IMR-90 (cell line): Measurements from ENCODE around the gene KIF18B. TPM values are rescaled to one million over a fixed set of nuclear protein-coding genes. Genes with fewer than 3 reads are reported as not detected.
"Not testable (repeated sequence)": the region's sequence is repeated elsewhere in the genome, so short reads cannot be mapped to it uniquely, and the experiment has no call there.

Experiments
- ATAC-seq: fragments of 200-7000 bp; cut with Tn5 transposase; 2 replicates; pipeline ENCODE4 v1.9.1; 2020; ENCODE audit warnings: low read depth, mild to moderate bottlenecking, moderate library complexity
- BruUV-seq: library from RNA; stranded (reverse); fragments of 400-500 nt; replicated peaks from 2 replicates; lab custom pipeline; 2021; lab: Mats Ljungman, UMichigan
- CTCF ChIA-PET: fragments of 300-600 bp; formaldehyde crosslinking; extraction: SDS; loops from one replicate; lab custom pipeline; 2021; ENCODE audit warnings: antibody characterized with exemption; lab: Yijun Ruan, JAX
- POLR2A ChIA-PET: fragments of 300-600 bp; sonication (Branson Sonifier 250); formaldehyde crosslinking; loops from one replicate; lab custom pipeline; 2022; ENCODE audit warnings: antibody characterized with exemption; ENCODE audit not compliant: unreplicated experiment; lab: Charles Lee
- DNase-seq: peaks from one replicate; pipeline ENCODE4 v3.0.0; 2013
- H2AFZ ChIP-seq: replicated peaks from 2 replicates; pipeline ENCODE3; 2013; ENCODE audit warnings: low read length, mild to moderate bottlenecking; ENCODE audit not compliant: poor library complexity
- H2AK5ac ChIP-seq: 2 replicates; pipeline ENCODE4 v1.6.1; 2013; ENCODE audit warnings: low read depth, low read length, inconsistent platforms
- H2AK9ac ChIP-seq: replicated peaks from 2 replicates; pipeline ENCODE3; 2013; ENCODE audit warnings: mild to moderate bottlenecking, low read depth, low read length, moderate library complexity; ENCODE audit not compliant: poor library complexity
- H2BK120ac ChIP-seq: 2 replicates; pipeline ENCODE4 v1.6.1; 2013; ENCODE audit warnings: low read depth, low read length, inconsistent platforms
- H2BK15ac ChIP-seq: 3 replicates; pipeline ENCODE4 v1.6.1; 2013; ENCODE audit warnings: low read depth, low read length, inconsistent platforms
- H2BK20ac ChIP-seq: 2 replicates; pipeline ENCODE4 v1.6.1; 2013; ENCODE audit warnings: low read depth, mild to moderate bottlenecking, inconsistent platforms, low read length, moderate library complexity
- H2BK5ac ChIP-seq: 2 replicates; pipeline ENCODE4 v1.6.1; 2013; ENCODE audit warnings: mild to moderate bottlenecking, low read depth, low read length, inconsistent platforms; ENCODE audit not compliant: poor library complexity, severe bottlenecking
- H3K14ac ChIP-seq: replicated peaks from 2 replicates; pipeline ENCODE4 v1.6.1; 2013; ENCODE audit warnings: low read depth, low read length, inconsistent platforms
- H3K18ac ChIP-seq: 2 replicates; pipeline ENCODE4 v1.6.1; 2013; ENCODE audit warnings: low read depth, low read length, control low read depth
- H3K23ac ChIP-seq: 2 replicates; pipeline ENCODE4 v1.6.1; 2013; ENCODE audit warnings: low read depth, low read length, inconsistent platforms
- H3K27ac ChIP-seq: 2 replicates; pipeline ENCODE4 v1.5.1; 2013; ENCODE audit warnings: mild to moderate bottlenecking, control low read depth, low read length; ENCODE audit not compliant: insufficient read depth
- H3K27me3 ChIP-seq: 2 replicates; pipeline ENCODE4 v1.6.1; 2013; ENCODE audit warnings: low read length; ENCODE audit not compliant: control insufficient read depth, insufficient read depth
- H3K36me3 ChIP-seq: 2 replicates; pipeline ENCODE4 v1.6.1; 2013; ENCODE audit warnings: low read length, mixed read lengths; ENCODE audit not compliant: control insufficient read depth, insufficient read depth
- H3K4ac ChIP-seq: 2 replicates; pipeline ENCODE4 v1.6.1; 2013; ENCODE audit warnings: low read depth, low read length, inconsistent platforms
- H3K4me1 ChIP-seq: 2 replicates; pipeline ENCODE4 v1.6.1; 2013; ENCODE audit warnings: low read length, mixed read lengths; ENCODE audit not compliant: control insufficient read depth, insufficient read depth
- H3K4me2 ChIP-seq: 2 replicates; pipeline ENCODE4 v1.6.1; 2013; ENCODE audit warnings: low read depth, mild to moderate bottlenecking, control low read depth, low read length, moderate library complexity
- H3K4me3 ChIP-seq: 2 replicates; pipeline ENCODE4 v1.5.1; 2013; ENCODE audit warnings: low read depth, mild to moderate bottlenecking, control low read depth, low read length, moderate library complexity; ENCODE audit not compliant: insufficient read depth
- H3K56ac ChIP-seq: 2 replicates; pipeline ENCODE4 v1.6.1; 2013; ENCODE audit warnings: low read length, inconsistent platforms; ENCODE audit not compliant: insufficient read depth; ENCODE audit errors: extremely low read depth
- H3K79me1 ChIP-seq, 2 experiments: 2 replicates each; pipeline ENCODE4 v1.6.1; 2013; ENCODE audit warnings: low read length in 2 of 2, inconsistent platforms in 1 of 2, low read depth in 1 of 2
- H3K9ac ChIP-seq: 2 replicates; pipeline ENCODE4 v1.6.1; 2013; ENCODE audit warnings: low read depth, low read length, control low read depth
- H3K9me1 ChIP-seq: 2 replicates; pipeline ENCODE4 v1.6.1; 2013; ENCODE audit warnings: low read length, inconsistent platforms; ENCODE audit not compliant: insufficient read depth
- H3K9me3 ChIP-seq: 2 replicates; pipeline ENCODE4 v1.6.1; 2013; ENCODE audit warnings: low read length; ENCODE audit not compliant: control insufficient read depth, insufficient read depth
- H4K20me1 ChIP-seq: 2 replicates; pipeline ENCODE4 v1.6.1; 2013; ENCODE audit warnings: low read length, inconsistent platforms; ENCODE audit not compliant: insufficient read depth
- H4K5ac ChIP-seq: 2 replicates; pipeline ENCODE4 v1.6.1; 2013; ENCODE audit warnings: mild to moderate bottlenecking, low read depth, low read length, control low read depth
- H4K8ac ChIP-seq, 2 experiments: 2 replicates each; pipeline ENCODE4 v1.6.1; 2013; ENCODE audit warnings: low read depth in 2 of 2, low read length in 2 of 2, control low read depth in 1 of 2, inconsistent platforms in 1 of 2
- H4K91ac ChIP-seq: 2 replicates; pipeline ENCODE4 v1.6.1; 2013; ENCODE audit warnings: low read depth, low read length, inconsistent platforms; ENCODE audit not compliant: insufficient read depth
- WGBS, 2 experiments: methylation state at CpG; one replicate each; pipeline versions ENCODE4 v1.1.5 to v1.1.7; 2013; ENCODE audit warnings: missing lambda C conversion rate in 2 of 2; ENCODE audit not compliant: insufficient read length in 1 of 2; ENCODE audit errors: extremely low coverage in 2 of 2; 5-methylcytosine and 5-hydroxymethylcytosine counted together
- dilution Hi-C: fragments of 300-500 bp; cut with HindIII; formaldehyde crosslinking; loops from one replicate; pipeline ENCODE4 v1.14.3; 2018; ENCODE audit warnings: low sequenced_read_pairs; ENCODE audit not compliant: unreplicated experiment
- in situ Hi-C: fragments of 300-500 bp; cut with MboI; formaldehyde crosslinking; loops from 3 replicates; pipeline ENCODE4 v1.14.3; 2019; ENCODE audit warnings: low sequenced_read_pairs, inconsistent platforms, mixed read lengths
- intact Hi-C: fragments of 100-400 bp; cut with micrococcal nuclease; formaldehyde crosslinking; loops from 2 replicates; pipeline ENCODE4 v1.10.0; 2022
- polyA plus RNA-seq, 3 experiments: library from polyadenylated mRNA; depleted of rRNA; stranded (reverse); fragments of >200 nt; gene quantifications; 2 replicates each; pipeline ENCODE4 v1.2.3, GENCODE V29; 2012; ENCODE audit warnings: low replicate concordance in 1 of 3
- total RNA-seq: library from RNA; depleted of rRNA; stranded (reverse); fragments of >200 nt; gene quantifications from 2 replicates; pipeline ENCODE4 v1.2.3, GENCODE V29; 2012

Gene KIF18B
- total and polyA plus RNA-seq, 2 of the 4 experiments (the other 2 are of a cell fraction): 1.3 to 16.0 TPM

GRCh38 chr17:44945652-44946051 is 1.9 kb downstream of the KIF18B start:
- H4K91ac ChIP-seq, H2BK120ac ChIP-seq, H4K20me1 ChIP-seq, H3K23ac ChIP-seq, H3K4me2 ChIP-seq, H3K27ac ChIP-seq, H3K9me1 ChIP-seq, H2AFZ ChIP-seq, H3K4ac ChIP-seq, POLR2A ChIA-PET, H3K14ac ChIP-seq, ATAC-seq, H3K4me3 ChIP-seq, intact Hi-C loops, H3K9ac ChIP-seq, dilution Hi-C loops, H2BK15ac ChIP-seq, H2BK20ac ChIP-seq, H2BK5ac ChIP-seq, H3K56ac ChIP-seq, H3K36me3 ChIP-seq, DNase-seq, H4K8ac ChIP-seq, H3K9me3 ChIP-seq, H2AK5ac ChIP-seq, in situ Hi-C loops, BruUV-seq, H2AK9ac ChIP-seq, H3K27me3 ChIP-seq, H3K18ac ChIP-seq, CTCF ChIA-PET, H4K5ac ChIP-seq: not testable (repeated sequence)
- peaks cover 16 to 43% of the 10 kb centered on the region in 2 experiments for H3K79me1 ChIP-seq
- peaks cover 11% of the 10 kb centered on the region for H3K4me1 ChIP-seq
- WGBS, 2 experiments: no CpG with 5 or more reads among the region's 10 CpGs
